Endometrial microvascular endothelial cells (primary cell): ENCODE data around the gene FAM169A. TPM values are rescaled to one million over a fixed set of nuclear protein-coding genes. Genes with fewer than 3 reads are reported as not detected.
"Not testable (repeated sequence)": the region's sequence is repeated elsewhere in the genome, so short reads cannot be mapped to it uniquely, and the experiment has no call there.

ENCODE experiments used
- in situ Hi-C: cut with HindIII; loops from 2 replicates; pipeline ENCODE4 v1.10.0; 2017; ENCODE audit warnings: low sequenced_read_pairs, low pct_unique_long_range_greater_than_20kb; ENCODE audit errors: inconsistent ontology term
- total RNA-seq: library from RNA; depleted of rRNA; stranded (reverse); fragments of >200 nt; gene quantifications from one replicate; pipeline ENCODE4 v1.2.3, GENCODE V29; 2015; ENCODE audit errors: inconsistent ontology term

Gene FAM169A
- total RNA-seq, 1 donor from 2014 or later: 1.2 TPM

DNA sequence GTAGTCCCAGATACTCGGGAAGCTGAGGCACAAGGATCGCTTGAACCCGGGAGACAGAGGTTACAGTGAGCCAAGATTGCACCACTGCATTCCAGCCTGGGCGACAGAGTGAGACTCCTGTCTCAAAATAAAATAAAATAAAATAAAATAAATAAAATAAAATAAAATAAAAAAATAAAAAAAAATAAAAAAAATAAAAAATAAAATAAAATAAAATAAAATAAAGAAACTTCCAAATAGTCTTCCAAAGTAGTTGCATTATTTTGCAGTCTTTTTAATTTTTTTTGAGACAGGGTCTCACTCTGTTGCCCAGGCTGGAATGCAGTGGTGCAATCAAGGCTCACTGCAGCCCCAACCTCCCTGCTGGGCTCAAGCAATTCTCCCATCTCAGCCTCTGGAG lies 117.4 kb downstream of the FAM169A start:
- in situ Hi-C loops: not testable (repeated sequence)

GRCh38 chr5:74738406-74738805 lies 127.8 kb downstream of the FAM169A start:
- in situ Hi-C loops: no loop called here

- in situ Hi-C loops: no loop called here
Observed at GRCh38 chr5:74736759-74737158, 129.4 kb downstream of the FAM169A start.

Other genes with a start within 250 kb of the FAM169A start
- 36.7 TPM for gene ENC1, start 225.7 kb downstream of the FAM169A start, total RNA-seq
- 182 TPM for gene HEXB, start 181.2 kb downstream of the FAM169A start, total RNA-seq
- gene GFM2, start 99.3 kb downstream of the FAM169A start, total RNA-seq: 39.2 TPM
- gene NSA2, start 99.1 kb downstream of the FAM169A start, total RNA-seq: 63.8 TPM
- gene GCNT4, start 186.2 kb upstream of the FAM169A start, total RNA-seq: 0.65 TPM